Motor neuron (in vitro differentiated cells): Measurements from ENCODE around the gene NUDT19. TPM values are rescaled to one million over a fixed set of nuclear protein-coding genes. Genes with fewer than 3 reads are reported as not detected.

Source experiments
- ATAC-seq, 8 experiments: fragments of 200-7000 bp; cut with Tn5 transposase; replicated peaks in 6 of 8; 2 replicates each; pipeline ENCODE4 v1.8.0; 2021; ENCODE audit warnings: mild to moderate bottlenecking in 8 of 8, moderate library complexity in 8 of 8
- H3K27ac ChIP-seq, 2 donors: fragments of 250-450 bp; sonication (Bioruptor Pico); 2 replicates each; pipeline ENCODE4 v1.9.0; 2021; ENCODE audit warnings: antibody characterized with exemption in 2 of 2, mild to moderate bottlenecking in 2 of 2, moderate library complexity in 1 of 2
- H3K4me1 ChIP-seq, 2 donors: fragments of 250-450 bp; sonication (Bioruptor Pico); replicated peaks in 1 of 2; 2 replicates each; pipeline ENCODE4 v1.6.1; 2021; ENCODE audit warnings: antibody characterized with exemption in 2 of 2, mild to moderate bottlenecking in 2 of 2, moderate library complexity in 1 of 2
- H3K4me3 ChIP-seq, 5 donors: fragments of 250-450 bp; sonication (Bioruptor Pico); 2 replicates each; pipeline ENCODE4 v1.9.0; 2021; ENCODE audit warnings: antibody characterized with exemption in 5 of 5, mild to moderate bottlenecking in 5 of 5, moderate library complexity in 4 of 5
- WGBS, 10 experiments: fragments of 450-650 bp; shearing (Covaris generic); methylation state at CpG; one replicate each; pipeline ENCODE4 v1.0.0; 2022; 5-methylcytosine and 5-hydroxymethylcytosine counted together
- in situ Hi-C, 9 experiments: fragments of 400-800 bp; cut with MboI; loops; one replicate each; pipeline ENCODE4 v1.15.0; 2021; ENCODE audit warnings: low sequenced_read_pairs in 9 of 9, low pct_unique_long_range_greater_than_20kb in 2 of 9; ENCODE audit not compliant: unreplicated experiment in 9 of 9
- total RNA-seq, 8 experiments: library from RNA; unstranded; fragments of 300-600 nt; gene quantifications; 2 replicates each; pipeline versions ENCODE4 v1.2.3 to v1.2.4, GENCODE V29; 2022

Gene NUDT19
- total RNA-seq, 8 experiments from 2014 or later, result 3.3 to 25.5 (median 5.4) TPM

- 71 to 100% (median 93%) methylated on average over 1 to 6 of the region's 7 CpGs; no CpG with 5 or more reads in 2 of the 10 experiments for WGBS, 10 experiments
- H3K27ac ChIP-seq, result no peak overlapping the region
- no peak overlapping the region for H3K4me3 ChIP-seq
- in situ Hi-C loops, result no loop called here
- H3K4me1 ChIP-seq, result no peaks in the 10 kb centered on the region
- ATAC-seq, result no peak
Measured at GRCh38 chr19:32661318-32661717, 30.3 kb upstream of the NUDT19 start.

- 0 to 100% (median 100%) methylated on average over 1 to 2 of the region's 3 CpGs; no CpG with 5 or more reads in 3 of the 10 experiments for WGBS, 10 experiments
- no peak overlapping the region for H3K27ac ChIP-seq
- no peak overlapping the region for H3K4me3 ChIP-seq
- no peaks in the 10 kb centered on the region for H3K4me1 ChIP-seq
- in situ Hi-C loops, result no loop called here
- ATAC-seq, result no peak
Measured at GRCh38 chr19:32662186-32662585, 29.4 kb upstream of the NUDT19 start.

GRCh38 chr19:32666084-32666483 lies 25.5 kb upstream of the NUDT19 start:
- Histone ChIP-seq H3K4me3 (no peak overlapping the region), H3K27ac (no peak overlapping the region), H3K4me1 (no peaks in the 10 kb centered on the region)
- 75 to 100% (median 96%) methylated on average over 2 to 6 of the region's 6 CpGs; no CpG with 5 or more reads in 1 of the 10 experiments for WGBS, 10 experiments
- ATAC-seq, result no peak
- in situ Hi-C loops, result no loop called here

GRCh38 chr19:32669310-32669709 lies 22.3 kb upstream of the NUDT19 start:
- peaks cover 5 to 6% of the 10 kb centered on the region in 2 donors for H3K4me1 ChIP-seq

GRCh38 chr19:32671883-32672593 lies 19.6 kb upstream of the NUDT19 start:
- in situ Hi-C loops, result no loop called here
- Histone ChIP-seq H3K27ac (no peak overlapping the region), H3K4me3 (no peak overlapping the region), H3K4me1 (peaks cover 5 to 6% of the 10 kb centered on the region in 2 donors)
- WGBS, 10 experiments, result 20 to 100% (median 87%) methylated on average over 3 to 11 of the region's 14 CpGs; no CpG with 5 or more reads in 1 of the 10 experiments
- ATAC-seq, result no peak

More at GRCh38 chr19:32669310-32669709, 22.3 kb upstream of the NUDT19 start:
- Histone ChIP-seq H3K4me3 (no peak overlapping the region), H3K27ac (no peak overlapping the region)
- no peak for ATAC-seq
- in situ Hi-C loops, result no loop called here
- 69 to 100% (median 91%) methylated on average over 1 to 3 of the region's 3 CpGs; no CpG with 5 or more reads in 3 of the 10 experiments for WGBS, 10 experiments

- WGBS, 10 experiments, result 80 to 100% (median 100%) methylated on average over 1 to 2 of the region's 3 CpGs; no CpG with 5 or more reads in 7 of the 10 experiments
- Histone ChIP-seq H3K4me3 (no peak overlapping the region), H3K27ac (no peak overlapping the region), H3K4me1 (peaks cover 5 to 13% of the 10 kb centered on the region in 2 donors)
- no peak for ATAC-seq
- in situ Hi-C loops, result no loop called here
Measured at GRCh38 chr19:32672841-32673240, 18.8 kb upstream of the NUDT19 start.

- Histone ChIP-seq H3K4me1 (peaks cover 5 to 13% of the 10 kb centered on the region in 2 donors), H3K4me3 (peak overlapping the region in 3 of 5 donors; percentile 71 to 95 (median 92)), H3K27ac (no peak overlapping the region)
- in situ Hi-C loops, result no loop called here
- ATAC-seq, result no peak
- 40 to 91% (median 85%) methylated on average over 1 to 9 of the region's 10 CpGs; no CpG with 5 or more reads in 3 of the 10 experiments for WGBS, 10 experiments
Measured at GRCh38 chr19:32673573-32673972, 18.0 kb upstream of the NUDT19 start.

- Histone ChIP-seq H3K27ac (peak overlapping the region; percentile 40 to 54), H3K4me1 (peaks cover 5 to 13% of the 10 kb centered on the region in 2 donors), H3K4me3 (peak overlapping the region; percentile 71 to 95 (median 86))
- in situ Hi-C loops, result no loop called here
- peak in 1 of 8 experiments; percentile 9 for ATAC-seq
- WGBS, 10 experiments, result 0 to 21% (median 1%) methylated on average over 1 to 15 of the region's 67 CpGs
Measured at GRCh38 chr19:32674153-32674930, 17.3 kb upstream of the NUDT19 start.

GRCh38 chr19:32674931-32675719 lies 16.5 kb upstream of the NUDT19 start, which contains the start of gene ANKRD27:
Gene ANKRD27 (minus strand): TSS chr19:32675180. CDS start chr19:32659015, 16,165 bp downstream.
- in situ Hi-C loops, result no loop called here
- ATAC-seq, result peak; percentile 89 to 94 (median 92)
- Histone ChIP-seq H3K27ac (peak within 1 kb of the TSS; percentile 40 to 54), H3K4me3 (peak within 1 kb of the TSS; percentile 71 to 95 (median 86)), H3K4me1 (peaks cover 5 to 13% of the 10 kb centered on the region in 2 donors)
- 0 to 1% (median 0%) methylated on average over 1 to 14 of the region's 75 CpGs; no CpG with 5 or more reads in 6 of the 10 experiments for WGBS, 10 experiments

- in situ Hi-C loops, result no loop called here
- WGBS, 10 experiments, result 0% methylated on average over 2 of the region's 53 CpGs; no CpG with 5 or more reads in 9 of the 10 experiments
- Histone ChIP-seq H3K27ac (peak within 1 kb of the TSS; percentile 40 to 54), H3K4me3 (peak within 1 kb of the TSS; percentile 71 to 95 (median 86)), H3K4me1 (peaks cover 5 to 13% of the 10 kb centered on the region in 2 donors)
- ATAC-seq, result peak; percentile 59 to 71 (median 68)
Measured at GRCh38 chr19:32675720-32676185, 15.9 kb upstream of the NUDT19 start, which contains the start of gene RGS9BP. Gene RGS9BP (plus strand): TSS chr19:32675848. CDS start chr19:32676264, 416 bp downstream.

GRCh38 chr19:32676186-32676894 lies 15.3 kb upstream of the NUDT19 start:
- WGBS, 10 experiments, result 0 to 25% methylated on average over 2 to 11 of the region's 93 CpGs; no CpG with 5 or more reads in 8 of the 10 experiments
- peak overlapping the region; percentile 71 to 95 (median 86) for H3K4me3 ChIP-seq
- in situ Hi-C loops, result no loop called here
- H3K4me1 ChIP-seq, result peaks cover 5 to 13% of the 10 kb centered on the region in 2 donors
- no peak overlapping the region for H3K27ac ChIP-seq
- ATAC-seq, result peak in 2 of 8 experiments; percentile 1 to 2
